Erythroblast (primary cell): ENCODE measurements around the gene SDK2.

Experiments used
- GATA1 ChIP-seq: IDR thresholded peaks from 2 replicates; pipeline ENCODE4 v1.6.1; 2011; ENCODE audit warnings: low read depth, mild to moderate bottlenecking, control low read depth, low read length, moderate library complexity
- POLR2A ChIP-seq: IDR thresholded peaks from 2 replicates; pipeline ENCODE4 v1.6.1; 2011; ENCODE audit warnings: mild to moderate bottlenecking, low read length

- TF ChIP-seq POLR2A: no peak
- TF ChIP-seq GATA1: no peak
Observed at GRCh38 chr17:73362697-73363096, 281.5 kb downstream of the SDK2 start.
